ENCODE measurements around the gene COLQ. TPM values are rescaled to one million over a fixed set of nuclear protein-coding genes. Genes with fewer than 3 reads are reported as not detected.

COLQ gene
- total RNA-seq, 3 donors from 2014 or later = 1.1 to 3.0 (median 1.5) TPM

GRCh38 chr3:15520804-15521572 lies 518 bp downstream of the COLQ start:
- ATAC-seq (no peak), DNase-seq (no peak)
- Histone ChIP-seq H3K36me3 (ENCODE audit: low read depth) (no peaks in the 10 kb centered on the region), H3K4me3 (no peak overlapping the region), H3K4me1 (ENCODE audit: low read depth) (no peaks in the 10 kb centered on the region), H3K9me3 (no peaks in the 10 kb centered on the region)
- TF ChIP-seq CTCF (IDR thresholded peaks at IDR 0.05) = no peak
- intact Hi-C loops (cut with DNase I, micrococcal nuclease) = no loop called here

- no peaks in the 10 kb centered on the region for H3K36me3 ChIP-seq (ENCODE audit: low read depth)
- H3K9me3 ChIP-seq = no peaks in the 10 kb centered on the region
- H3K4me1 ChIP-seq (ENCODE audit: low read depth) = no peaks in the 10 kb centered on the region
- ATAC-seq (no peak), DNase-seq (no peak)
- H3K4me3 ChIP-seq = no peak overlapping the region
- intact Hi-C loops (cut with DNase I, micrococcal nuclease) = no loop called here
- no peak for TF ChIP-seq CTCF (IDR thresholded peaks at IDR 0.05)
Observed at GRCh38 chr3:15520185-15520584, 1.3 kb downstream of the COLQ start.

- no peak for TF ChIP-seq CTCF (IDR thresholded peaks at IDR 0.05)
- intact Hi-C loops (cut with DNase I, micrococcal nuclease) = no loop called here
- H3K4me3 ChIP-seq = no peak overlapping the region
- DNase-seq = no peak
- H3K4me1 ChIP-seq (ENCODE audit: low read depth) = no peaks in the 10 kb centered on the region
- no peak for ATAC-seq
- H3K9me3 ChIP-seq = no peaks in the 10 kb centered on the region
- no peaks in the 10 kb centered on the region for H3K36me3 ChIP-seq (ENCODE audit: low read depth)
Observed at GRCh38 chr3:15519096-15519495, 2.4 kb downstream of the COLQ start.

- no peak for DNase-seq
- Histone ChIP-seq H3K36me3 (ENCODE audit: low read depth) (no peaks in the 10 kb centered on the region), H3K4me3 (no peak overlapping the region), H3K9me3 (no peaks in the 10 kb centered on the region), H3K4me1 (ENCODE audit: low read depth) (no peaks in the 10 kb centered on the region)
- no peak for TF ChIP-seq CTCF (IDR thresholded peaks at IDR 0.05)
- intact Hi-C loops (cut with DNase I, micrococcal nuclease) = no loop called here
- ATAC-seq = no peak
Observed at GRCh38 chr3:15514663-15515340, 6.7 kb downstream of the COLQ start.

- H3K4me3 ChIP-seq = no peak overlapping the region
- intact Hi-C loops (cut with DNase I, micrococcal nuclease) = no loop called here
- ATAC-seq = no peak
- H3K4me1 ChIP-seq (ENCODE audit: low read depth) = no peaks in the 10 kb centered on the region
- no peak for TF ChIP-seq CTCF (IDR thresholded peaks at IDR 0.05)
- no peaks in the 10 kb centered on the region for H3K9me3 ChIP-seq
- no peaks in the 10 kb centered on the region for H3K36me3 ChIP-seq (ENCODE audit: low read depth)
- no peak for DNase-seq
Observed at GRCh38 chr3:15513810-15514662, 7.5 kb downstream of the COLQ start.

All from mucosa of descending colon (tissue), 3 donors.